Measurements from ENCODE around the gene CTSF.

Gene CTSF

GRCh38 chr11:66557733-66558326 lies 10.6 kb downstream of the CTSF start:
- Histone ChIP-seq H3K4me3 (ENCODE audit: extremely low read depth, insufficient read depth, low read length, poor library complexity, severe bottlenecking) (no peak overlapping the region), H3K4me1 (ENCODE audit: control insufficient read depth, insufficient read depth, low read length, poor library complexity, severe bottlenecking) (no peaks in the 10 kb centered on the region), H3K27ac (ENCODE audit: low read depth, low read length, severe bottlenecking) (no peak overlapping the region), H3K9me3 (ENCODE audit: control insufficient read depth, low read length) (no peaks in the 10 kb centered on the region), H3K36me3 (ENCODE audit: control insufficient read depth, insufficient read depth, low read length) (no peaks in the 10 kb centered on the region)
- WGBS, 2 experiments (ENCODE audit: insufficient coverage in 2 of 2): 91 to 97% methylated on average over 14 to 24 of the region's 24 CpGs

- Histone ChIP-seq H3K4me1 (ENCODE audit: control insufficient read depth, insufficient read depth, low read length, poor library complexity, severe bottlenecking) (no peaks in the 10 kb centered on the region), H3K9me3 (ENCODE audit: control insufficient read depth, low read length) (no peaks in the 10 kb centered on the region), H3K4me3 (ENCODE audit: extremely low read depth, insufficient read depth, low read length, poor library complexity, severe bottlenecking) (no peak overlapping the region), H3K36me3 (ENCODE audit: control insufficient read depth, insufficient read depth, low read length) (no peaks in the 10 kb centered on the region), H3K27ac (ENCODE audit: low read depth, low read length, severe bottlenecking) (no peak overlapping the region)
- 88 to 90% methylated on average over 7 of the region's 7 CpGs for WGBS, 2 experiments (ENCODE audit: insufficient coverage in 2 of 2)
These were observed 12.3 kb downstream of the CTSF start for GRCh38 chr11:66556086-66556485.

GRCh38 chr11:66555416-66555815 lies 13.0 kb downstream of the CTSF start:
- Histone ChIP-seq H3K9me3 (ENCODE audit: control insufficient read depth, low read length) (no peaks in the 10 kb centered on the region), H3K4me3 (ENCODE audit: extremely low read depth, insufficient read depth, low read length, poor library complexity, severe bottlenecking) (no peak overlapping the region), H3K4me1 (ENCODE audit: control insufficient read depth, insufficient read depth, low read length, poor library complexity, severe bottlenecking) (no peaks in the 10 kb centered on the region), H3K27ac (ENCODE audit: low read depth, low read length, severe bottlenecking) (no peak overlapping the region), H3K36me3 (ENCODE audit: control insufficient read depth, insufficient read depth, low read length) (no peaks in the 10 kb centered on the region)
- WGBS, 2 experiments (ENCODE audit: insufficient coverage in 2 of 2): 87 to 95% methylated on average over 3 of the region's 3 CpGs

GRCh38 chr11:66554602-66555001 lies 13.8 kb downstream of the CTSF start:
- Histone ChIP-seq H3K4me1 (ENCODE audit: control insufficient read depth, insufficient read depth, low read length, poor library complexity, severe bottlenecking) (no peaks in the 10 kb centered on the region), H3K4me3 (ENCODE audit: extremely low read depth, insufficient read depth, low read length, poor library complexity, severe bottlenecking) (no peak overlapping the region), H3K9me3 (ENCODE audit: control insufficient read depth, low read length) (no peaks in the 10 kb centered on the region), H3K27ac (ENCODE audit: low read depth, low read length, severe bottlenecking) (no peak overlapping the region), H3K36me3 (ENCODE audit: control insufficient read depth, insufficient read depth, low read length) (no peaks in the 10 kb centered on the region)
- WGBS, 2 experiments (ENCODE audit: insufficient coverage in 2 of 2): 87 to 90% methylated on average over 5 of the region's 5 CpGs

- H3K9me3 ChIP-seq (ENCODE audit: control insufficient read depth, low read length): no peaks in the 10 kb centered on the region
- WGBS, 2 experiments (ENCODE audit: insufficient coverage in 2 of 2): 86% methylated on average over 3 of the region's 4 CpGs
- no peaks in the 10 kb centered on the region for H3K4me1 ChIP-seq (ENCODE audit: control insufficient read depth, insufficient read depth, low read length, poor library complexity, severe bottlenecking)
- H3K27ac ChIP-seq (ENCODE audit: low read depth, low read length, severe bottlenecking): no peak overlapping the region
- H3K36me3 ChIP-seq (ENCODE audit: control insufficient read depth, insufficient read depth, low read length): no peaks in the 10 kb centered on the region
- no peak overlapping the region for H3K4me3 ChIP-seq (ENCODE audit: extremely low read depth, insufficient read depth, low read length, poor library complexity, severe bottlenecking)
These were observed 17.5 kb downstream of the CTSF start for GRCh38 chr11:66550887-66551286.

GRCh38 chr11:66549696-66550095 lies 18.7 kb downstream of the CTSF start:
- H3K9me3 ChIP-seq (ENCODE audit: control insufficient read depth, low read length): no peaks in the 10 kb centered on the region
- H3K36me3 ChIP-seq (ENCODE audit: control insufficient read depth, insufficient read depth, low read length): no peaks in the 10 kb centered on the region
- H3K4me1 ChIP-seq (ENCODE audit: control insufficient read depth, insufficient read depth, low read length, poor library complexity, severe bottlenecking): peaks cover 4% of the 10 kb centered on the region
- H3K27ac ChIP-seq (ENCODE audit: low read depth, low read length, severe bottlenecking): no peak overlapping the region
- H3K4me3 ChIP-seq (ENCODE audit: extremely low read depth, insufficient read depth, low read length, poor library complexity, severe bottlenecking): no peak overlapping the region
- 100% methylated on average over 1 of the region's 3 CpGs; no CpG with 5 or more reads in 1 of the 2 experiments for WGBS, 2 experiments (ENCODE audit: insufficient coverage in 2 of 2)

GRCh38 chr11:66548774-66549630 lies 19.4 kb downstream of the CTSF start:
- no peaks in the 10 kb centered on the region for H3K36me3 ChIP-seq (ENCODE audit: control insufficient read depth, insufficient read depth, low read length)
- no peak overlapping the region for H3K4me3 ChIP-seq (ENCODE audit: extremely low read depth, insufficient read depth, low read length, poor library complexity, severe bottlenecking)
- peaks cover 4% of the 10 kb centered on the region for H3K4me1 ChIP-seq (ENCODE audit: control insufficient read depth, insufficient read depth, low read length, poor library complexity, severe bottlenecking)
- 72 to 81% methylated on average over 10 of the region's 16 CpGs for WGBS, 2 experiments (ENCODE audit: insufficient coverage in 2 of 2)
- no peaks in the 10 kb centered on the region for H3K9me3 ChIP-seq (ENCODE audit: control insufficient read depth, low read length)
- no peak overlapping the region for H3K27ac ChIP-seq (ENCODE audit: low read depth, low read length, severe bottlenecking)

- WGBS, 2 experiments (ENCODE audit: insufficient coverage in 2 of 2): 80 to 82% methylated on average over 11 of the region's 11 CpGs
- no peaks in the 10 kb centered on the region for H3K9me3 ChIP-seq (ENCODE audit: control insufficient read depth, low read length)
- H3K4me3 ChIP-seq (ENCODE audit: extremely low read depth, insufficient read depth, low read length, poor library complexity, severe bottlenecking): no peak overlapping the region
- no peak overlapping the region for H3K27ac ChIP-seq (ENCODE audit: low read depth, low read length, severe bottlenecking)
- peaks cover 4% of the 10 kb centered on the region for H3K4me1 ChIP-seq (ENCODE audit: control insufficient read depth, insufficient read depth, low read length, poor library complexity, severe bottlenecking)
- no peaks in the 10 kb centered on the region for H3K36me3 ChIP-seq (ENCODE audit: control insufficient read depth, insufficient read depth, low read length)
These were observed 20.4 kb downstream of the CTSF start for GRCh38 chr11:66548041-66548440.

- Histone ChIP-seq H3K36me3 (ENCODE audit: control insufficient read depth, insufficient read depth, low read length) (no peaks in the 10 kb centered on the region), H3K27ac (ENCODE audit: low read depth, low read length, severe bottlenecking) (no peak overlapping the region), H3K9me3 (ENCODE audit: control insufficient read depth, low read length) (no peaks in the 10 kb centered on the region), H3K4me1 (ENCODE audit: control insufficient read depth, insufficient read depth, low read length, poor library complexity, severe bottlenecking) (peaks cover 4% of the 10 kb centered on the region), H3K4me3 (ENCODE audit: extremely low read depth, insufficient read depth, low read length, poor library complexity, severe bottlenecking) (no peak overlapping the region)
- 19 to 30% methylated on average over 3 of the region's 5 CpGs for WGBS, 2 experiments (ENCODE audit: insufficient coverage in 2 of 2)
These were observed 20.8 kb downstream of the CTSF start for GRCh38 chr11:66547662-66548009.

- Histone ChIP-seq H3K9me3 (ENCODE audit: control insufficient read depth, low read length) (no peaks in the 10 kb centered on the region), H3K36me3 (ENCODE audit: control insufficient read depth, insufficient read depth, low read length) (peaks cover 2% of the 10 kb centered on the region), H3K4me1 (ENCODE audit: control insufficient read depth, insufficient read depth, low read length, poor library complexity, severe bottlenecking) (peaks cover 4% of the 10 kb centered on the region), H3K4me3 (ENCODE audit: extremely low read depth, insufficient read depth, low read length, poor library complexity, severe bottlenecking) (peak overlapping the region; percentile 77), H3K27ac (ENCODE audit: low read depth, low read length, severe bottlenecking) (peak overlapping the region; percentile 16)
- 20 to 43% methylated on average over 15 to 17 of the region's 18 CpGs for WGBS, 2 experiments (ENCODE audit: insufficient coverage in 2 of 2)
These were observed 21.3 kb downstream of the CTSF start for GRCh38 chr11:66546966-66547661.

All from mesodermal cell (in vitro differentiated cells).